HG03139 (cell line): ENCODE data around the gene FAM124A.

Experiments used
- ATAC-seq: cut with Tn5 transposase; IDR thresholded peaks from one replicate; pipeline ENCODE4 v1.9.1; 2021; ENCODE audit not compliant: unreplicated experiment

FAM124A gene

GRCh38 chr13:51240178-51240577 lies 18.0 kb downstream of the FAM124A start:
- no peak for ATAC-seq

GRCh38 chr13:51240958-51241357 lies 18.8 kb downstream of the FAM124A start:
- no peak for ATAC-seq

GRCh38 chr13:51241720-51242119 lies 19.5 kb downstream of the FAM124A start:
- ATAC-seq = no peak

GRCh38 chr13:51243227-51243626 lies 21.0 kb downstream of the FAM124A start:
- no peak for ATAC-seq

GRCh38 chr13:51243832-51244231 lies 21.6 kb downstream of the FAM124A start:
- no peak for ATAC-seq

GRCh38 chr13:51244637-51245405 lies 22.6 kb downstream of the FAM124A start:
- ATAC-seq = no peak

- ATAC-seq = no peak
Measured at GRCh38 chr13:51245583-51245982, 23.4 kb downstream of the FAM124A start.

- ATAC-seq = no peak
Measured at GRCh38 chr13:51246025-51246417, 23.8 kb downstream of the FAM124A start.

- no peak for ATAC-seq
Measured at GRCh38 chr13:51246418-51247277, 24.4 kb downstream of the FAM124A start.

GRCh38 chr13:51249255-51249654 lies 27.1 kb downstream of the FAM124A start:
- no peak for ATAC-seq

GRCh38 chr13:51249770-51250741 lies 27.9 kb downstream of the FAM124A start:
- no peak for ATAC-seq

GRCh38 chr13:51251480-51251879 lies 29.3 kb downstream of the FAM124A start:
- ATAC-seq = no peak

GRCh38 chr13:51252954-51253532 lies 30.8 kb downstream of the FAM124A start:
- ATAC-seq = no peak

- ATAC-seq = no peak
Measured at GRCh38 chr13:51255556-51255955, 33.4 kb downstream of the FAM124A start.

- ATAC-seq = no peak
Measured at GRCh38 chr13:51257187-51257586, 35.0 kb downstream of the FAM124A start.

- no peak for ATAC-seq
Measured at GRCh38 chr13:51258612-51259548, 36.7 kb downstream of the FAM124A start.

GRCh38 chr13:51260154-51260553 lies 38.0 kb downstream of the FAM124A start:
- no peak for ATAC-seq

GRCh38 chr13:51261610-51262249 lies 39.5 kb downstream of the FAM124A start:
- ATAC-seq = no peak
